Gastrocnemius medialis (tissue), 4 donors: Measurements from ENCODE around the gene MYPOP. TPM values are rescaled to one million over a fixed set of nuclear protein-coding genes. Genes with fewer than 3 reads are reported as not detected.
A peak's percentile ranks its signal among the peaks of the same experiment; 100 is the strongest.

ENCODE experiments used
- ATAC-seq, 2 donors: fragments of 150-250 bp; one replicate each; pipeline ENCODE4 v1.9.1; 2016
- DNase-seq, 2 donors: peaks; one replicate each; pipeline ENCODE4 v3.0.0-alpha.2; 2019
- H3K27ac ChIP-seq, 4 donors: fragments of 200-600 bp; sonication (generic); 1 replicate in 1 of 4; 2 replicates in 3 of 4; pipeline ENCODE4 v1.5.1; 2016 to 2018; ENCODE audit warnings: mild to moderate bottlenecking in 2 of 4, moderate library complexity in 1 of 4
- H3K27me3 ChIP-seq, 3 donors: fragments of 200-600 bp; sonication (generic) in 2 of 3; 1 replicate in 1 of 3; 2 replicates in 2 of 3; pipeline versions ENCODE4 v1.5.1 to v1.6.0; 2016 to 2019; ENCODE audit warnings: mild to moderate bottlenecking in 1 of 3, moderate library complexity in 1 of 3
- H3K36me3 ChIP-seq, 2 donors: fragments of 200-600 bp; sonication (generic) in 1 of 2; one replicate each; pipeline ENCODE4 v1.5.1; 2017 to 2018
- H3K4me1 ChIP-seq, 2 donors: fragments of 200-600 bp; sonication (generic) in 1 of 2; one replicate each; pipeline ENCODE4 v1.5.1; 2016 to 2017; ENCODE audit warnings: mild to moderate bottlenecking in 2 of 2
- H3K4me3 ChIP-seq, 4 donors: fragments of 200-600 bp; sonication (generic) in 3 of 4; 1 replicate in 1 of 4; 2 replicates in 3 of 4; pipeline ENCODE4 v1.5.1; 2016 to 2019; ENCODE audit warnings: mild to moderate bottlenecking in 2 of 4
- H3K9me3 ChIP-seq, 3 donors: fragments of 200-600 bp; sonication (generic) in 2 of 3; 1 replicate in 1 of 3; 2 replicates in 2 of 3; pipeline ENCODE4 v1.5.1; 2016 to 2019
- CTCF ChIP-seq, 5 experiments: fragments of 450-650 bp in 3 of 5; fragments of 200-600 bp in 2 of 5; sonication (generic) in 2 of 5; IDR thresholded peaks in 4 of 5; conservative IDR thresholded peaks in 1 of 5; 1 replicate in 4 of 5; 2 replicates in 1 of 5; pipeline ENCODE4 v1.5.1; 2016 to 2019; ENCODE audit warnings: antibody characterized with exemption in 5 of 5, mild to moderate bottlenecking in 3 of 5, moderate library complexity in 3 of 5
- POLR2A ChIP-seq, 2 donors: fragments of 450-650 bp; IDR thresholded peaks; one replicate each; pipeline ENCODE4 v1.6.1; 2017; ENCODE audit warnings: antibody characterized with exemption in 2 of 2, mild to moderate bottlenecking in 2 of 2, moderate library complexity in 2 of 2
- in situ Hi-C, 4 donors: fragments of 200-750 bp; cut with MboI; loops; one replicate each; pipeline versions ENCODE4 v1.15.0 to v1.8.0; 2017; ENCODE audit warnings: low sequenced_read_pairs in 4 of 4
- intact Hi-C: fragments of 100-400 bp; cut with DNase I; formaldehyde crosslinking; loops from one replicate; pipeline ENCODE4 v1.15.1; 2023; ENCODE audit warnings: low total_unique reads
- total RNA-seq, 4 donors: library from RNA; depleted of rRNA; stranded (reverse); fragments of >200 nt; gene quantifications; one replicate each; pipeline versions ENCODE4 v1.1.0 to v1.2.3, GENCODE V29; 2016

The MYPOP gene
- total RNA-seq, 4 donors from 2014 or later = 5.9 to 12.4 (median 6.3) TPM

GRCh38 chr19:45883586-45883880, 18.9 kb downstream of the MYPOP start:
- DNase-seq (no peak), ATAC-seq (no peak)
- Histone ChIP-seq H3K27ac (peak overlapping the region; percentile 44 to 90 (median 57)), H3K4me3 (peak overlapping the region in 3 of 4 donors; percentile 0 to 9 (median 4)), H3K9me3 (no peaks in the 10 kb centered on the region), H3K36me3 (peaks cover 0 to 6% of the 10 kb centered on the region in 2 donors), H3K4me1 (peaks cover 34 to 44% of the 10 kb centered on the region in 2 donors), H3K27me3 (no peaks in the 10 kb centered on the region)
- intact Hi-C loops (no loop called here), in situ Hi-C loops (no loop called here)
- TF ChIP-seq POLR2A (IDR thresholded peaks at IDR 0.05) (no peak), CTCF (IDR thresholded peaks at IDR 0.05 in 4 of 5, conservative IDR thresholded peaks at IDR 0.05 in 1 of 5) (peak in 2 of 5 experiments; percentile 18 to 37)

GRCh38 chr19:45882652-45883585, 19.5 kb downstream of the MYPOP start:
- DNase-seq = peak in 1 of 2 donors; percentile 62
- Histone ChIP-seq H3K36me3 (peaks cover 0 to 6% of the 10 kb centered on the region in 2 donors), H3K9me3 (no peaks in the 10 kb centered on the region), H3K4me3 (peak overlapping the region in 3 of 4 donors; percentile 0 to 24 (median 12)), H3K27me3 (no peaks in the 10 kb centered on the region), H3K4me1 (peaks cover 34 to 44% of the 10 kb centered on the region in 2 donors), H3K27ac (peak overlapping the region in 3 of 4 donors; percentile 20 to 67 (median 47))
- in situ Hi-C loops (no loop called here), intact Hi-C loops (no loop called here)
- no peak for TF ChIP-seq POLR2A (IDR thresholded peaks at IDR 0.05)
- peak; percentile 62 to 87 (median 74) for TF ChIP-seq CTCF (IDR thresholded peaks at IDR 0.05 in 4 of 5, conservative IDR thresholded peaks at IDR 0.05 in 1 of 5)
- ATAC-seq = no peak

- intact Hi-C loops = no loop called here
- H3K4me1 ChIP-seq = peaks cover 30 to 39% of the 10 kb centered on the region in 2 donors
- no peak for TF ChIP-seq CTCF (IDR thresholded peaks at IDR 0.05 in 4 of 5, conservative IDR thresholded peaks at IDR 0.05 in 1 of 5)
- TF ChIP-seq POLR2A (IDR thresholded peaks at IDR 0.05) = no peak
Measured at GRCh38 chr19:45881909-45882528, 20.4 kb downstream of the MYPOP start.

GRCh38 chr19:45881082-45881908, 21.1 kb downstream of the MYPOP start:
- intact Hi-C loops (no loop called here), in situ Hi-C loops (no loop called here)
- Histone ChIP-seq H3K27me3 (peaks cover 0 to 8% (median 0%) of the 10 kb centered on the region in 3 donors), H3K27ac (no peak overlapping the region), H3K36me3 (peaks cover 0 to 6% of the 10 kb centered on the region in 2 donors), H3K4me1 (peaks cover 29 to 38% of the 10 kb centered on the region in 2 donors), H3K9me3 (no peaks in the 10 kb centered on the region), H3K4me3 (no peak overlapping the region)
- ATAC-seq (no peak), DNase-seq (no peak)
- TF ChIP-seq CTCF (IDR thresholded peaks at IDR 0.05 in 4 of 5, conservative IDR thresholded peaks at IDR 0.05 in 1 of 5) = no peak

More at GRCh38 chr19:45881909-45882528, 20.4 kb downstream of the MYPOP start:
- DNase-seq (no peak), ATAC-seq (no peak)
- peaks cover 0 to 1% (median 0%) of the 10 kb centered on the region in 3 donors for H3K27me3 ChIP-seq
- in situ Hi-C loops = no loop called here
- H3K36me3 ChIP-seq = peaks cover 0 to 6% of the 10 kb centered on the region in 2 donors
- H3K9me3 ChIP-seq = no peaks in the 10 kb centered on the region
- H3K27ac ChIP-seq = no peak overlapping the region
- no peak overlapping the region for H3K4me3 ChIP-seq
